Liver (tissue), 9 donors: ENCODE data around the gene RNF157. TPM values are rescaled to one million over a fixed set of nuclear protein-coding genes. Genes with fewer than 3 reads are reported as not detected.

ENCODE experiments used
- DNase-seq: peaks from one replicate; pipeline ENCODE4 v3.0.0-alpha.2; 2017; ENCODE audit warnings: low spot score
- H3K27ac ChIP-seq, 2 donors: one replicate each; pipeline ENCODE4 v1.7.0; 2013; ENCODE audit warnings: inconsistent platforms in 2 of 2, low read length in 2 of 2, control low read depth in 1 of 2, low read depth in 1 of 2, mild to moderate bottlenecking in 1 of 2
- H3K27me3 ChIP-seq, 4 donors: one replicate each; pipeline versions ENCODE4 v1.6.1 to v1.7.0; 2013; ENCODE audit warnings: low read length in 3 of 4, inconsistent platforms in 1 of 4, mild to moderate bottlenecking in 1 of 4, moderate library complexity in 1 of 4; ENCODE audit not compliant: control insufficient read depth in 4 of 4, insufficient read depth in 4 of 4
- H3K36me3 ChIP-seq, 4 donors: one replicate each; pipeline versions ENCODE4 v1.6.1 to v1.7.0; 2013; ENCODE audit warnings: low read length in 3 of 4, mild to moderate bottlenecking in 3 of 4, low read depth in 1 of 4, moderate library complexity in 1 of 4; ENCODE audit not compliant: control insufficient read depth in 4 of 4, insufficient read depth in 3 of 4
- H3K4me1 ChIP-seq, 4 donors: one replicate each; pipeline versions ENCODE4 v1.6.1 to v1.7.0; 2013; ENCODE audit warnings: low read length in 3 of 4, mild to moderate bottlenecking in 3 of 4, moderate library complexity in 1 of 4; ENCODE audit not compliant: control insufficient read depth in 4 of 4, insufficient read depth in 4 of 4
- H3K4me3 ChIP-seq, 3 donors: one replicate each; pipeline versions ENCODE4 v1.6.1 to v1.7.0; 2013; ENCODE audit warnings: low read length in 3 of 3, control low read depth in 1 of 3, low read depth in 1 of 3, mild to moderate bottlenecking in 1 of 3
- H3K9ac ChIP-seq, 2 donors: one replicate each; pipeline ENCODE4 v1.7.0; 2013; ENCODE audit warnings: low read length in 2 of 2, mild to moderate bottlenecking in 2 of 2, moderate library complexity in 2 of 2, control low read depth in 1 of 2, low read depth in 1 of 2
- H3K9me3 ChIP-seq, 4 donors: one replicate each; pipeline versions ENCODE4 v1.6.1 to v1.7.0; 2013; ENCODE audit warnings: low read length in 3 of 4; ENCODE audit not compliant: control insufficient read depth in 4 of 4
- EGR1 ChIP-seq, 2 donors: IDR thresholded peaks; 2 replicates each; pipeline ENCODE4 v1.6.1; 2016 to 2018; ENCODE audit warnings: antibody characterized with exemption in 2 of 2, low read depth in 2 of 2
- FOXA1 ChIP-seq: IDR thresholded peaks from 2 replicates; pipeline ENCODE4 v1.6.1; 2016; ENCODE audit warnings: antibody characterized with exemption
- FOXA2 ChIP-seq: IDR thresholded peaks from 2 replicates; pipeline ENCODE4 v1.6.1; 2016; ENCODE audit warnings: antibody characterized with exemption
- GABPA ChIP-seq, 2 donors: IDR thresholded peaks in 1 of 2; conservative IDR thresholded peaks in 1 of 2; 2 replicates each; pipeline ENCODE4 v1.6.1; 2016; ENCODE audit warnings: antibody characterized with exemption in 2 of 2, mild to moderate bottlenecking in 1 of 2, moderate library complexity in 1 of 2
- HNF4A ChIP-seq, 2 donors: conservative IDR thresholded peaks; 2 replicates each; pipeline ENCODE4 v1.6.1; 2016; ENCODE audit warnings: antibody characterized with exemption in 2 of 2, mild to moderate bottlenecking in 2 of 2
- HNF4G ChIP-seq: IDR thresholded peaks from 2 replicates; pipeline ENCODE4 v1.6.1; 2016; ENCODE audit warnings: antibody characterized with exemption
- NR2F2 ChIP-seq: IDR thresholded peaks from 2 replicates; pipeline ENCODE4 v1.6.1; 2016; ENCODE audit warnings: antibody characterized with exemption
- RAD21 ChIP-seq, 2 donors: IDR thresholded peaks; 2 replicates each; pipeline ENCODE4 v1.6.1; 2016; ENCODE audit warnings: antibody characterized with exemption in 2 of 2, mild to moderate bottlenecking in 2 of 2
- RXRA ChIP-seq, 2 donors: IDR thresholded peaks; 2 replicates each; pipeline ENCODE4 v1.6.1; 2017 to 2018; ENCODE audit warnings: antibody characterized with exemption in 2 of 2, mild to moderate bottlenecking in 1 of 2
- SP1 ChIP-seq: IDR thresholded peaks from 2 replicates; pipeline ENCODE4 v1.6.1; 2018; ENCODE audit warnings: antibody characterized with exemption, mild to moderate bottlenecking
- TAF1 ChIP-seq: conservative IDR thresholded peaks from 2 replicates; pipeline ENCODE4 v1.6.1; 2016; ENCODE audit warnings: antibody characterized with exemption, mild to moderate bottlenecking
- YY1 ChIP-seq: IDR thresholded peaks from 2 replicates; pipeline ENCODE4 v1.6.1; 2016; ENCODE audit warnings: antibody characterized with exemption, mild to moderate bottlenecking
- WGBS: extraction: QIAGEN DNeasy Blood & Tissue Kit; methylation state at CpG from one replicate; pipeline ENCODE4 v1.1.7; 2013; 5-methylcytosine and 5-hydroxymethylcytosine counted together
- polyA plus RNA-seq, 2 donors: library from polyadenylated mRNA; stranded (reverse) in 1 of 2; unstranded in 1 of 2; fragments of 200-250 nt in 1 of 2; fragments of >200 nt in 1 of 2; fragmentation: Nextera tagmentation in 1 of 2; extraction: Ambion mirVana in 1 of 2; gene quantifications; one replicate each; pipeline versions ENCODE4 v1.2.1 to v1.2.3, GENCODE V29; 2013 to 2015
- total RNA-seq, 2 donors: library from RNA; depleted of rRNA; stranded (reverse); fragments of >200 nt; gene quantifications; one replicate each; pipeline ENCODE4 v1.2.3, GENCODE V29; 2014
- TF ChIP-seq, protein P1 (sequence below): IDR thresholded peaks from 2 replicates; pipeline ENCODE4 v1.6.1; 2016; ENCODE audit warnings: antibody characterized with exemption
- TF ChIP-seq, protein P2 (sequence below): IDR thresholded peaks from 2 replicates; pipeline ENCODE4 v1.6.1; 2016; ENCODE audit warnings: antibody characterized with exemption
- TF ChIP-seq, protein P3 (sequence below): IDR thresholded peaks from 2 replicates; pipeline ENCODE4 v1.6.1; 2016; ENCODE audit warnings: antibody characterized with exemption
- TF ChIP-seq, protein P4 (sequence below): fragments of 150-350 bp; IDR thresholded peaks from 2 replicates; pipeline ENCODE4 v1.5.1; 2017; ENCODE audit warnings: improper control_type of control experiment, low read depth, low read length; ENCODE audit not compliant: missing input control
- TF ChIP-seq, protein P5 (sequence below): IDR thresholded peaks from 2 replicates; pipeline ENCODE4 v1.6.1; 2016; ENCODE audit warnings: antibody characterized with exemption, mild to moderate bottlenecking
- donor health status: healthy.
- donor health status: healthy.
- donor health status: healthy.
- donor health status: healthy.
- donor health status: healthy.

The RNF157 gene
- total and polyA plus RNA-seq, 4 donors, result 0.42 to 2.9 (median 0.66) TPM

DNA sequence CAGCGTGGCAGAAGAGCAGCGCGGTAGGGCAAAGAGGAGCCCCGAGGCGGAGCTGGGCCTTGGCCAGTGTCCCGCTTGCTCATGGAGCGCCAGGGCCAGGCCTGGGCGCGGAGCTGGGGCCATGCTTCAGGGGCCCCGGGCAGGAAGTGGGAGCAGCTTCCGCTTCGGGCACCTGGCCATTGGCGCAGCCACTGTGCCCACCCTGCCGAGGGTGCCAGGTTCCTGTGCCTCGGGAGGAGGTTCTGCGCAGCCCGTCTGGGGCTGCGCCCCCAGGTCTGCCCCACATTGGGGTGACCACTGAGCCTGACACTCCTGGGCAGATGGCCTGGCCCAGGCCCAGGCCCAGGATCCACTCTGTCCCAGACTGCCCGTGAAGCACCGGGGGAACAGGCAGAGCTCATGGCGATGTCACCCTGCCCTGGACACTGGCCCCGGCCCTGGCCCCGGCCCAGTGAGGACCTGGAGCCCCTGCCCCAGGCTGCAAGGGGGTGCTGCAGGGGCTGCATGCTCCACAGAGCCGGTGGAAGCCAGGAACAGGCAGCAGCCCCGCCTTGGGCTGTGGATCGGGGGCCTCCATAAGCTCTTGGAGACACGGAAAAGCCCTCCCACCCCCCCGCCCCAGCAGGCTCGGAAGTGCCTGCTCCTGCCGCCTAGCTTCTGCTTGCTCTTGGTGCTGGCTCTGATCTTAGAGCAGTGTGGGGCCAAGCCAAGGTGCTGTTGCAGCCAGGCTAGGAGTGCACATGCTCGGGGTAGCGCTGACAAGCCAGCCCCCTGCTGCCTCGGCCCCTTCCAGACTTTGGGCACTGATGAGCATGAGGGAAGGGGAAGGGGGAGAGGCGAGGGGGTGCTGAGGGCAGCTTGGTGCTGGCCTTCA is 63.4 kb downstream of the RNF157 start:
- Histone ChIP-seq H3K27ac (no peak overlapping the region), H3K9me3 (no peaks in the 10 kb centered on the region), H3K4me1 (peaks cover 0 to 1% (median under 1%) of the 10 kb centered on the region in 4 donors), H3K27me3 (no peaks in the 10 kb centered on the region), H3K9ac (no peak overlapping the region), H3K36me3 (peaks cover 0 to 2% (median 0%) of the 10 kb centered on the region in 4 donors), H3K4me3 (no peak overlapping the region)
- WGBS, result 95% methylated on average over 34 of the region's 34 CpGs
- TF ChIP-seq TAF1 (no peak), EGR1 (IDR thresholded peaks at IDR 0.05; ENCODE audit: low read depth in 2 of 2) (no peak), SP1 (no peak), HNF4G (no peak), YY1 (no peak), FOXA1 (no peak), FOXA2 (no peak), HNF4A (conservative IDR thresholded peaks at IDR 0.05) (no peak), GABPA (IDR thresholded peaks at IDR 0.05 in 1 of 2, conservative IDR thresholded peaks at IDR 0.05 in 1 of 2) (no peak), RXRA (IDR thresholded peaks at IDR 0.05) (no peak), NR2F2 (no peak), RAD21 (IDR thresholded peaks at IDR 0.05) (no peak)
- TF ChIP-seq, protein P1, sequence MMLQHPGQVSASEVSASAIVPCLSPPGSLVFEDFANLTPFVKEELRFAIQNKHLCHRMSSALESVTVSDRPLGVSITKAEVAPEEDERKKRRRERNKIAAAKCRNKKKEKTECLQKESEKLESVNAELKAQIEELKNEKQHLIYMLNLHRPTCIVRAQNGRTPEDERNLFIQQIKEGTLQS, result no peak
- TF ChIP-seq, protein P2, sequence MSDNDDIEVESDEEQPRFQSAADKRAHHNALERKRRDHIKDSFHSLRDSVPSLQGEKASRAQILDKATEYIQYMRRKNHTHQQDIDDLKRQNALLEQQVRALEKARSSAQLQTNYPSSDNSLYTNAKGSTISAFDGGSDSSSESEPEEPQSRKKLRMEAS, result no peak
- TF ChIP-seq, protein P3, sequence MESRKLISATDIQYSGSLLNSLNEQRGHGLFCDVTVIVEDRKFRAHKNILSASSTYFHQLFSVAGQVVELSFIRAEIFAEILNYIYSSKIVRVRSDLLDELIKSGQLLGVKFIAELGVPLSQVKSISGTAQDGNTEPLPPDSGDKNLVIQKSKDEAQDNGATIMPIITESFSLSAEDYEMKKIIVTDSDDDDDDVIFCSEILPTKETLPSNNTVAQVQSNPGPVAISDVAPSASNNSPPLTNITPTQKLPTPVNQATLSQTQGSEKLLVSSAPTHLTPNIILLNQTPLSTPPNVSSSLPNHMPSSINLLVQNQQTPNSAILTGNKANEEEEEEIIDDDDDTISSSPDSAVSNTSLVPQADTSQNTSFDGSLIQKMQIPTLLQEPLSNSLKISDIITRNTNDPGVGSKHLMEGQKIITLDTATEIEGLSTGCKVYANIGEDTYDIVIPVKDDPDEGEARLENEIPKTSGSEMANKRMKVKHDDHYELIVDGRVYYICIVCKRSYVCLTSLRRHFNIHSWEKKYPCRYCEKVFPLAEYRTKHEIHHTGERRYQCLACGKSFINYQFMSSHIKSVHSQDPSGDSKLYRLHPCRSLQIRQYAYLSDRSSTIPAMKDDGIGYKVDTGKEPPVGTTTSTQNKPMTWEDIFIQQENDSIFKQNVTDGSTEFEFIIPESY, result no peak
- TF ChIP-seq, protein P4, sequence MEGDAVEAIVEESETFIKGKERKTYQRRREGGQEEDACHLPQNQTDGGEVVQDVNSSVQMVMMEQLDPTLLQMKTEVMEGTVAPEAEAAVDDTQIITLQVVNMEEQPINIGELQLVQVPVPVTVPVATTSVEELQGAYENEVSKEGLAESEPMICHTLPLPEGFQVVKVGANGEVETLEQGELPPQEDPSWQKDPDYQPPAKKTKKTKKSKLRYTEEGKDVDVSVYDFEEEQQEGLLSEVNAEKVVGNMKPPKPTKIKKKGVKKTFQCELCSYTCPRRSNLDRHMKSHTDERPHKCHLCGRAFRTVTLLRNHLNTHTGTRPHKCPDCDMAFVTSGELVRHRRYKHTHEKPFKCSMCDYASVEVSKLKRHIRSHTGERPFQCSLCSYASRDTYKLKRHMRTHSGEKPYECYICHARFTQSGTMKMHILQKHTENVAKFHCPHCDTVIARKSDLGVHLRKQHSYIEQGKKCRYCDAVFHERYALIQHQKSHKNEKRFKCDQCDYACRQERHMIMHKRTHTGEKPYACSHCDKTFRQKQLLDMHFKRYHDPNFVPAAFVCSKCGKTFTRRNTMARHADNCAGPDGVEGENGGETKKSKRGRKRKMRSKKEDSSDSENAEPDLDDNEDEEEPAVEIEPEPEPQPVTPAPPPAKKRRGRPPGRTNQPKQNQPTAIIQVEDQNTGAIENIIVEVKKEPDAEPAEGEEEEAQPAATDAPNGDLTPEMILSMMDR, result no peak
- TF ChIP-seq, protein P5, sequence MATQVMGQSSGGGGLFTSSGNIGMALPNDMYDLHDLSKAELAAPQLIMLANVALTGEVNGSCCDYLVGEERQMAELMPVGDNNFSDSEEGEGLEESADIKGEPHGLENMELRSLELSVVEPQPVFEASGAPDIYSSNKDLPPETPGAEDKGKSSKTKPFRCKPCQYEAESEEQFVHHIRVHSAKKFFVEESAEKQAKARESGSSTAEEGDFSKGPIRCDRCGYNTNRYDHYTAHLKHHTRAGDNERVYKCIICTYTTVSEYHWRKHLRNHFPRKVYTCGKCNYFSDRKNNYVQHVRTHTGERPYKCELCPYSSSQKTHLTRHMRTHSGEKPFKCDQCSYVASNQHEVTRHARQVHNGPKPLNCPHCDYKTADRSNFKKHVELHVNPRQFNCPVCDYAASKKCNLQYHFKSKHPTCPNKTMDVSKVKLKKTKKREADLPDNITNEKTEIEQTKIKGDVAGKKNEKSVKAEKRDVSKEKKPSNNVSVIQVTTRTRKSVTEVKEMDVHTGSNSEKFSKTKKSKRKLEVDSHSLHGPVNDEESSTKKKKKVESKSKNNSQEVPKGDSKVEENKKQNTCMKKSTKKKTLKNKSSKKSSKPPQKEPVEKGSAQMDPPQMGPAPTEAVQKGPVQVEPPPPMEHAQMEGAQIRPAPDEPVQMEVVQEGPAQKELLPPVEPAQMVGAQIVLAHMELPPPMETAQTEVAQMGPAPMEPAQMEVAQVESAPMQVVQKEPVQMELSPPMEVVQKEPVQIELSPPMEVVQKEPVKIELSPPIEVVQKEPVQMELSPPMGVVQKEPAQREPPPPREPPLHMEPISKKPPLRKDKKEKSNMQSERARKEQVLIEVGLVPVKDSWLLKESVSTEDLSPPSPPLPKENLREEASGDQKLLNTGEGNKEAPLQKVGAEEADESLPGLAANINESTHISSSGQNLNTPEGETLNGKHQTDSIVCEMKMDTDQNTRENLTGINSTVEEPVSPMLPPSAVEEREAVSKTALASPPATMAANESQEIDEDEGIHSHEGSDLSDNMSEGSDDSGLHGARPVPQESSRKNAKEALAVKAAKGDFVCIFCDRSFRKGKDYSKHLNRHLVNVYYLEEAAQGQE, result no peak
- no peak for DNase-seq
